GM13976 (cell line): ENCODE measurements around the gene FAM90A1.
"Not testable (repeated sequence)": the region's sequence is repeated elsewhere in the genome, so short reads cannot be mapped to it uniquely, and the experiment has no call there.

Source experiments
- DNase-seq: peaks from one replicate; pipeline ENCODE4 v3.0.0; 2012; ENCODE audit warnings: low spot score
- CTCF ChIP-seq: IDR thresholded peaks from 2 replicates; pipeline ENCODE4 v1.5.1; 2012; ENCODE audit warnings: borderline replicate concordance, mild to moderate bottlenecking; ENCODE audit not compliant: insufficient read depth; ENCODE audit errors: extremely low read depth, missing control alignments, control extremely low read depth
- in situ Hi-C: fragments of 300-500 bp; cut with MboI; formaldehyde crosslinking; loops from one replicate; pipeline ENCODE4 v1.12.0; 2022; ENCODE audit warnings: low sequenced_read_pairs, mixed read lengths, inconsistent platforms; ENCODE audit not compliant: unreplicated experiment

The FAM90A1 gene

DNA sequence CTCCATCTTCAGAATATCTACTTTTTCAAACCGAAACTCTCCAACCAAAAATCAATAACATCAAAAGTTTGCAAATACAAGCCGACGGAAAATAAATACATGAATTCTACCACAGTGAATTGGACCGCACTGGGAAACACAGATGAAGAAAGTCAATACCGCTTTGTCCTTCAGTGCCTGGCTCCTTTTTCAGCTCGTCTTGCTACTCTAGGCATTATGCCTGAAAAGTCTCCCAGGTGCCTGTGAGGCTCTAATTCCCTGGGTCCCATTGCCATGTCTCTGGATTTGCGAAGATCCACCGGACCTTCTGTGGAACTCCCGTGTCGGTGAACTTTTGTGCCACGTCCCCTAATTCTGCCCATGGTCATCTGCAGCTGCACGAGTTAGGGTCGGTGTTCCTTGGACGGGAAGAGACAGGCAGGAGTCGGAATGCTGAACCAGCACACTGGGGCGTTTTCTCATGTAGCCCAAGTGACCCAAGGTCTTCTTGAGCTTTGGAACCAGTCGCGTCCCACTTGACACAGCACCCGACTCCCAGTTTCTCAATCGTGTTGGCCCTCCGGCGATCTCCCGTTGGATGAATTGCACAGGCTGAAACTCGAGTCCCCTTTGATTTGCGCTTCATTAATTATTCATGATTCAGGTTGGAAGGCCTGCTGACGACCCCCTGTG lies 8.6 kb downstream of the FAM90A1 start:
- in situ Hi-C loops, DNase-seq: not testable (repeated sequence)

DNA sequence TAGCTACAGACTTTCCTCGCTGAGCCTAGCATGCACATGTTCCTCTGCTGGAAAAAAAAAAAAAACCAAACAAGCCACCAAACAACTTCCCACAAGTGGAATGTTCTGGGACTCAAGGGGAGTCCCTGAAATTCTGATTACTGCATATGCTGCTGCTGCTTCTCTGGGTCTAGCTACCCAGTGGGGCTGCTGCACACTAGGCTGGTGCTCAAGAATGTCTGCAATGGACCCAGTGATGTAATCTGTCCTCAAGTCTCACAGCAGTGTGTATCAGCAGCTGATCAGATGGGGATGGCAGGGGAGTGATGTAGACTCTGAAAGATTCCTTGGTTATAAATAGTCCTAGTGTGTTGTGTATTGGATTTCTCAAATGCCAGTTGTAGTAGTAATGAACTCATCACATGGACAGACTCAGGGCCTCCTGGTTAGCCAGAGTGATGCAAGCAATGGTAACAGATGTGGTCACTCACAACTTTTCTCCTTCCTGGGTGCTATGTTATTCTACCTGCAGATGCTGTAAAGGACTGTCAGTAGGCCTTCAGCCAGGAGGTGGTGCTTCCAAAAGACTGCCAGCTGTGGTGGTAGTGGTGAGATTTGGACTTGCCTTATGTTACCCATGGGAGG lies 29.6 kb downstream of the FAM90A1 start:
- in situ Hi-C loops, result not testable (repeated sequence)

DNA sequence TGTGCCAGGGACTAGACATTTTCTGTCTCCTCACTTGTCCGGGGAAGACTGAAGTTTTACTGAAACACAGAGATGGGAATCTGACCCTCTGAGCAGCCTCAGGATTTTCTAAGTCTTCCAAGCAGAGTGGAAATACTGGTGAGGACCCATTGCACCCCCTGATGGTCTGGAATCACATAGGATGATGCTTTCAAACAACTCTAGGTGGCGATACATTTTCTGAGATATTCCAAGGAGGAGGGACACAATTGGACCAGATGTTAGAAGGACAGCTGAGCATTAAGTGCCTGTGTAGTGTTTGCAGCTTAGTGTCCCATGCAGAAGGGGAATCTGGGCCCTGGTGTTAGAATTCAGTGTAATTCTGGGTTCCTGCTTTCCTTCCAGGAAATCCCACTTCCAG lies 39.3 kb downstream of the FAM90A1 start:
- DNase-seq, in situ Hi-C loops: not testable (repeated sequence)

More for the DNA sequence above, 29.6 kb downstream of the FAM90A1 start:
- DNase-seq, result not testable (repeated sequence)

GRCh38 chr12:8184206-8184605 lies 43.2 kb downstream of the FAM90A1 start:
- DNase-seq, in situ Hi-C loops: not testable (repeated sequence)

DNA sequence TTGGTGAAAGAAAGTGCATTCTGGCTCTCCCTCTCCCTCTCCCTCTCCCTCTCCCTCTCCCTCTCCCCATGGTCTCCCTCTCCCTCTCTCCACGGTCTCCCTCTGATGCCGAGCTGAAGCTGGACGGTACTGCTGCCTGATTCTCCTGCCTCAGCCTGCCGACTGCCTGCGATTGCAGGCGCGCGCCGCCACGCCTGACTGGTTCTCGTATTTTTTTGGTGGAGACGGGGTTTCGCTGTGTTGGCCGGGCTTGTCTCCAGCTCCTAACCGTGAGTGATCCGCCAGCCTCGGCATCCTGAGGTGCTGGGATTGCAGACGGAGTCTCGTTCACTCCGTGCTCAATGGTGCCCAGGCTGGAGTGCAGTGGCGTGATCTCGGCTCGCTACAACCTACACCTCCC lies 44.1 kb downstream of the FAM90A1 start:
- in situ Hi-C loops, DNase-seq: not testable (repeated sequence)

DNA sequence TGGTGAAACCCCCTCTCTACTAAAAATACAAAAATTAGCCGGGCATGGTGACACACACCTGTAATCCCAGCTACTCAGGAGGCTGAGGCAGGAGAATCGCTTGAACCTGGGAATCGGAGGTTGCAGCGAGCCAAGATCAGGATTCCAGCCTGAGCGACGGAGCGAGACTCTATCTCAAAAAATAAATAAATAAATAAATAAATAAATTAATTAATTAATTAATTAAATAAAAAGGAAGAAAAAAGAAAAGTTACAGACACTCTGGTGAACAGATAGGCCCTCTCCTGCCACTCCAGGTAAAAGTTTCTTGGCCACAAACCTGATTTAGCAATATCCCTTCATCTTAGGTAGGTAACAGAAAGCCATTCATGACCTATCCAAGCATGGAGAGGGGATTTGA lies 44.5 kb downstream of the FAM90A1 start:
- in situ Hi-C loops, result not testable (repeated sequence)

GRCh38 chr12:8181271-8181670 lies 46.1 kb downstream of the FAM90A1 start:
- in situ Hi-C loops, DNase-seq: not testable (repeated sequence)

More for the DNA sequence above, 44.5 kb downstream of the FAM90A1 start:
- not testable (repeated sequence) for DNase-seq

DNA sequence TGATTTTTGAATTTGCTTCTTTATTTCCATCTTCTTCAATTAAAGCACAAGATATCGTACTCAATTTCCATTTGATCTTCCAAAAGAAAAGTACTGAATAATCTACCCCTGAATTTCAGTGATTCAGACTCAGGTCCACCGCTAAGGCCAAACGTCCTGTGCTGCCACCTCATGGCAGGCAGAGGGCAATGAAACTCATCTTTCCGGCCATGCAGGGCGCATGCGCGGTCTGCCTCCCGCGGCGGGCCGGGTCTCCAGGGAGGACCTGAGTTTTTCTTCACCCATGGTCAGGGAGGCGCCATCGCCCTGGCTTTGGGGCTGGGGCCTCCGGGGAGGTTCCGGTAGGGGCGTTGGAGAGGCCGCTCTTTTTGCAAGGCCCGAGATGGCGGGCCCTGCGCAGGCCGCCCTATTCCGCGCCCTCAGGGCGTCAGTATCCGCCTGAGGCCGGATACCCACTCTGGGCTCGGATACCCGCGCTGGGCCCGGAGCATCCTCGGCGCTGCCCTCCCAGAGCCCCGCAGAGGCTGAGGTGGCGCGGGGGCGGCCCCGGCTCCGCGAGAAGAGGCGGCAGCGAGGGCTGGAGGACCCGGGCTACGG lies 47.3 kb downstream of the FAM90A1 start:
- TF ChIP-seq CTCF, result peak; percentile 81
- in situ Hi-C loops, result not testable (repeated sequence)
- peak; percentile 74 for DNase-seq

DNA sequence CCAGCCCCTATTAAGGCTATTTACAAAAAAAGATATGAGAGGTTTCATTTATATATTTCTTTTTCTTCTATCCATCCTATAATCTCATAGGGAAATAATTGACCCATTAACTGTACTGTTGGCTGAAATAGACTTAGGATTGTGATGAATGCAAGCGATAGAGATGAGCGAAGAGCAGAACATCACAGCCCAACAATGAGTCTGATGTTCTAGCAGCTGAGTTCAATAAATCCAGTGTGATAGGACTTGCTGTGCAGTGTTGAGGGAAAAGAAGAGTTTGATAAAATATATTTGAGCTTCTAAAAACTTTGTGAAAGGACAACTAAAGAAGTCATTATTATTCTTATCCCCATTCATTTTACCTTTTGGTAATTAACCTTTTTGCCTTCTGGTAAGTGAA lies 54.5 kb downstream of the FAM90A1 start:
- in situ Hi-C loops, DNase-seq: not testable (repeated sequence)
